NCI-H2196 treated with DMSO at 0.1 percent for 48 hours (cell line): ENCODE data around the gene LBP.
"Not testable (repeated sequence)": the region's sequence is repeated elsewhere in the genome, so short reads cannot be mapped to it uniquely, and the experiment has no call there.

Experiments used
- DNase-seq: peaks from one replicate; lab custom pipeline; 2025; ENCODE audit not compliant: unreplicated experiment; lab: John Stamatoyannopoulos, UW

The LBP gene

GRCh38 chr20:38345643-38346042 is 639 bp upstream of the LBP start:
- no peak for DNase-seq

DNA sequence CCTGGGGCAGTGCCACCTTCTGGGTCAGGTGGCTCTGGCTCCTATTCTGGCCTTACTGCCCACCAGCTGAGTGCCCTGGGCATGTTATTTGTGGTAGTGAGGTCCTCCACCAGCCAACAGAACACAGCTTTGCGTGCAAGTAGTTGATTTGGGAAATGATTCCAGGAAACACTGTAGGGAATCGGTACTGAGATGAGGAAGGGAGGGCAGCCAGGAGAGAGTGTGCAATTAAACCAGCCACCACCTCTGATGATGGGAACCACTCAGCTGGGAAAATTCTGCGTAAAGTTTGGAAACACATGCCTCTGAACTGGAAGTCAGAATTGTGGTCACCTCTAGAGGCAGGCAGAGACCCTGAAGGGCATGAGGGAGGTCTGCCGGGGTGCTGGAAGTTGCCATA is 459 bp downstream of the LBP start:
- DNase-seq, result no peak

DNA sequence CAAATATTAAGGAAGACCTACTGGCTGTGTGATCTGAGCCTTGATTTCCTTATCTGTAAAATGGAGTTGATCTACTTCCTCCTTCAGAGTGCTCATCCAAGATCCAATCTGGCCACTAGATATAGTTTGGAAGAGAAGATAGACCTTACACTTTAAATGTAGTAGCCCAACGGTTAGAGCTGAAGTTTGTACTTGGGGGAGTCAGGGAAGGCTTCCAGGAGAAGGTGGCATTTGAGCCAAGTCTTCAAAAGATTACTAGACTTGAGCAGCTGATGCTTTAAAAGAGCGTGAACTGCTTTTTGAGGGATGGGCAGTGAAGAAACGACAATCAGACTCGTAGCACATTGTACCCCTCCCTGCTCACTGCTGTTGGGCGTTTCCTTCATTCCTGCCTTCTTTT is 3.6 kb downstream of the LBP start:
- DNase-seq, result no peak

GRCh38 chr20:38350879-38351775 is 4.8 kb downstream of the LBP start:
- no peak for DNase-seq

GRCh38 chr20:38353316-38353715 is 7.0 kb downstream of the LBP start:
- no peak for DNase-seq

DNA sequence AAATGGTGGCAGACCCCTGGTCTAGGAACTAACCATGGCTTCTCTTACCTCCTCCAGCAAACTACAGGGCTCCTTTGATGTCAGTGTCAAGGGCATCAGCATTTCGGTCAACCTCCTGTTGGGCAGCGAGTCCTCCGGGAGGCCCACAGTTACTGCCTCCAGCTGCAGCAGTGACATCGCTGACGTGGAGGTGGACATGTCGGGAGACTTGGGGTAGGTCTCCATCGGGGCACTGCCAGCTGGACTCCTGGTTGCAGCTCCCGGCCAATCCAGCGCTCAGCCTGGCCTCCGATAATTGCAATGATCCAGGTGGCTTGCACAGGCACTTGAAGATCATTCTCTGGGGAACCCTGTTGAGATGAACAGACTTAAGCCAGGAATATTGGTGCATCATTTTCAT is 7.9 kb downstream of the LBP start:
- DNase-seq, result no peak

DNA sequence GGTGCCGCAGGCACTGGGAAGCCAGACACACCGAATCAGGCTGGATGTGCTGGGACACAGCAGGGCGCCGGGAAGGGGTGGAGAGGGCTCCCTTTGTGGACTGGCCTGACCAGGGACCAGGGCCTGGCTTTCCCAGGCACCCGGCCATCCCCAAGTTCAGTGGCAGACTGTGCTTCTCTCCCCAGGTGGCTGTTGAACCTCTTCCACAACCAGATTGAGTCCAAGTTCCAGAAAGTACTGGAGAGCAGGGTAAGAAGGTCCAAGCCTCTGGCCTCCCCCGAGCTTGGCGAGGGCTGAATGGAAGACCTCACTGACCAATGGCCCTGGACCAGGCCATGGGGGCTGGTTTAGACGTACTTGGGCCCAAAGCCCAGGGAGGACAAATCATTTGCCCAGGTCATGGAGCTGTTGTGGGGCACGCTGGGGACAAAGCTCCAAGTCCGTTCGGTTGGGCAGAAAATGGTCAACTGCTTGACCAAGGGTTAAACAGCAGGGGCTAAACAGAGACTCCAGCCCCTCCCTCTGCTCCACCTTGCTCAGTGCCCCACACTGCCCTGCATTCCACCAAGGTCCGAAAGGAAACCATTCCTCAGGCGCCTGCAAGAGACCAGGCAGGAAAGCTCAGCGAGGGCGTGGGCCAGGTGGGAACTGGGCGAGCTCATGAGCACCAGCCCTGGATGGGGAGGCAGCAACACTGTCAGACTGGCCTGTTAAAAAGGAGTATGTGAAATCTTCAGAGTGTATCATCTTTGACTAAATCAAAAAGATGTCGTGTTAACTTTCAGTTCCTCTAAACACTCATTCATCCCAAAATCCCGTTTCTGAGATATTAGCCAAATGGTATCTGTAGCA is 9.1 kb downstream of the LBP start:
- DNase-seq, result no peak

- DNase-seq, result no peak
Measured at GRCh38 chr20:38357653-38358207, 11.4 kb downstream of the LBP start.

DNA sequence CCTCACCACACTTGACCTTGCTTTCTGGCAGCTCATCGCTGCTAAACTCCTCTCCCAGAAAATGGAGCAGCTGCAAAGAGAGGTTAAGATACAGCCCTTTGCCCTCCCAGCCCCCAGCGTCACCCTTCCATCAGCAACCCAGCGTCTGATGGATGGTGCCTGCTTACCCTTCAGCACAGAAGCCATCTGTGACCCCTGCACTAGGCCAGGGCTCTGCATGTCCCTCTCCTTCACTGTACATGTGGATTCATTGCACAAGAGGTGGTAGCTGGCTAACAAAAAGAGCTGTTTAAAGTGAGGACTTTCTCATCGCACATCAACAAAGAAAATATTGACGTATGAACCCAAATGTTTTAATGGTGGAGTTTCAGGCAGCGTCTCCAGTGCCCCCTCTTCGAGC is 12.3 kb downstream of the LBP start:
- DNase-seq, result no peak

- no peak for DNase-seq
Measured at GRCh38 chr20:38363004-38363747, 16.9 kb downstream of the LBP start.

GRCh38 chr20:38369389-38369788 is 23.1 kb downstream of the LBP start:
- no peak for DNase-seq

- no peak for DNase-seq
Measured at GRCh38 chr20:38372806-38373205, 26.5 kb downstream of the LBP start.

DNA sequence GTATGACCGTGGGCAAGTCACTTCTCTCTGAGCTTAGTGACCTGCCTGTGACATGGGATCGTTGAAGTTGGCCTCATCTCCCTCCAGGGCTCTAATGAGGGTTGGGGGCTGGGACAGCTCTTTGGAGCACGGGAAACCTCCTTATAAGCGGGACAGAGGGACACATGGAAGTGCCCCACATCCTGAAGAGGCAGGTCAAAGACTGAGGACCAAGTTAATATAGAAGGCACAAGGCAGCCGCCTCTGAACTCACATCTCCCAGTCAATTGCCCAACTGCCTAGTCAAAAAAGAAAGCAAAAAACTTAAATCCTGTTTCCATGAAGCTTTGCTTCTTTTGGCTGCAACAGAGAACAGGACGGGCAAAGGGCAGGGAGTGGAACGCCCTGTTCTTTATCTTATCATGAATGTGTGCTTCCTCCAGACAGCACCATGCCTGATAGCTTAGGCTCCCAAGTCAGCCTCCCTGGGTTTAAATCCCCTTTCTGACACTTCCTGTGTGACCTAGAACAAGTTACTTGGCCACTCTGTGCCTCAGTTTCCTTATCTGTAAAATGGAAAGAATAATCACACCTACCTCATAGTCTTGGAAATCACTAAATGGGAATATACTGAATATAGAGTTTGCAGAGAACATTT is 27.1 kb downstream of the LBP start:
- no peak for DNase-seq

DNA sequence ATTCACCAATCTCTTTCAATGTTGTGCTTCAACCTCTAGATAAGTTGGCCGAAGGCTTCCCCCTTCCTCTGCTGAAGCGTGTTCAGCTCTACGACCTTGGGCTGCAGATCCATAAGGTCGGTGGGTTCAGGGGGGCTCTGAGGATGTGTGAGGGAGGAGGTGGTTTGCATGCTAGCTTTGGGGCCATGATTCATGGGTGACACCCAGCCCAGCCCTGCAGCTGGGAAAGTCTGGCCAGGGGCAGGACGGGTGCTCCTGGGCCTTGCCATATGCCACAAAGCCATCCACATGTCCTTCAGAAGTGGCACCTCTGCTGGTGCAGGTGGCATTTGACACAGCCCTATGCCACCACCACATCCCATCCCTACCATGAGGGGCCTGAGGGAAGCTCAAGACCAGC is 27.6 kb downstream of the LBP start:
- no peak for DNase-seq

DNA sequence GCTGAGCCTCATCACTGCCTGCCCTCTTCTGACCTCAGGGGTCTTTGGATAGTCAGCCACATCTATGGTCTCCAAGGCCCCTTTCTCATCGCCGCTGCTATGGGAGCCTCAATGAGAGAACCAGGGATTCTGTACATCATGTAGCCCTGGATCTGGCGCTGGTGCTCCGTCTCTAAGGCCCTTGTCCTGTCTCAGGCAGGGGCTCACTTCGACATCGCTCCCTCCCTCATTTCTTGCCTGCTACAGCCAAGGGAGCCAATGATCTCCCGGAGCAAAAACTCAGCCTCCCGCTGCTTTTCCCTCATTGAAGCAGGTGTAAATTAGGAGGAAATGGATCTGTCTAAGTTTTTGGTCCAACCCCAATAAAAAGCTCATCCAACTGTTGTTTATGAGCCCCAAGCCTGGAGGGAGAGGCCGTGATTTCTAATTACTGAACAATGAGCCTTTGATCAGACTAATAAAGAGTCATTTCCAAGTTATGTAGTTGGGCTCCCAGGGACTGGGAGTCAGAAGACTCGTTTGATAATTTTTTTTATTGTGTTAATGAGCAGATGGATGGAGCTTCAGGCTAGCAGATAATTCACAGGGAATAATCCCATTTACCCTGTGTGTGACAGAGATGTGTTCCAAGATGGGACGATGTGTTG is 30.9 kb downstream of the LBP start:
- no peak for DNase-seq

- DNase-seq, result not testable (repeated sequence)
Measured at GRCh38 chr20:38377838-38378237, 31.6 kb downstream of the LBP start.

DNA sequence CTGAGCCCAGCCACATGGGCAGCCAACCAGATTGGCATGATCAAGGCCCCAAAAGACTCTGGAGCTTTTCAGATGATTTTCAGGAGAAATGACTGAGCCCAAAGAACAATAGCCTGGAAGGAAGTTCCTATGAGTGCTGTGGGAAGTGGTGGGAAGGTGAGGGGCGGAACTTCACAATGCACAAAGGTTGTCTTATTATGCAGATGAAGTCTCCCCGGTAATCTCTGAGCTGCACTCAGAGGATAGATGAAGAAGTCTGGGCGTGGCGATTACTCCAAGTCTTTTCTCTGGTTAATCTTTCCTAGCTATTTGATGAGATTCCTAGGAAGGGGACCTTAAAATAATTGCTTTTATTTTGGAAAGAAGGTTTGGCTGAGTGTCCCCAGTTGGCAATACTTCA is 36.9 kb downstream of the LBP start:
- no peak for DNase-seq

- no peak for DNase-seq
Measured at GRCh38 chr20:38386004-38386403, 39.7 kb downstream of the LBP start.

DNA sequence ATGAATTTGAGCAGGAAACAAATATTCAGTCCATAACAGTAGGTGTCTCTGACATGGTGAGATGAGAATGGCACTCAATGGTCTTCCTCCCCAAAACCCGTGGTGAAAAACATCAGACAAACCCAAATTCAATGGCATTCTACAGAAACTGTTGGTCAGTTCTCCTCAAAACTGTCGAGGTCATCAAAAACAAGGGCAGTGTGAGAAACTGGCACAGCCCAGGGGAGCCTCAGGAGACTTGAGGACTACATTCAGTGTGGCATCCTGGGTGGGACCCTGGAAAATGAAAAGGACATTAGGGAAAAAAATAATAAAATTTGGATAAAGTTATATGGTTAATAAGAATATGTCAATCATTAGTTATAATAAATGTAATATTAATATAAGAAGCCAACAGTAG is 40.6 kb downstream of the LBP start:
- no peak for DNase-seq

GRCh38 chr20:38387953-38388352 is 41.7 kb downstream of the LBP start:
- no peak for DNase-seq
